GM23338 (cell line): ENCODE measurements around the gene UXS1. TPM values are rescaled to one million over a fixed set of nuclear protein-coding genes. Genes with fewer than 3 reads are reported as not detected.

Source experiments
- ATAC-seq: fragments of 200-7000 bp; cut with Tn5 transposase; 3 replicates; pipeline ENCODE4 v1.9.1; 2020
- DNase-seq: peaks from one replicate; pipeline ENCODE4 v3.0.0-alpha.2; 2015; ENCODE audit warnings: low spot score
- H2AFZ ChIP-seq: fragments of 200-600 bp; sonication (generic); 2 replicates; pipeline ENCODE4 v1.8.0; 2016; ENCODE audit warnings: antibody characterized with exemption, mild to moderate bottlenecking, moderate library complexity
- H3F3A ChIP-seq: fragments of 200-600 bp; sonication (generic); replicated peaks from 2 replicates; pipeline ENCODE4 v1.8.0; 2017; ENCODE audit warnings: antibody characterized with exemption, mixed run types, low read depth
- H3K27ac ChIP-seq: fragments of 200-600 bp; sonication (generic); 2 replicates; pipeline ENCODE4 v1.6.1; 2016; ENCODE audit warnings: low read depth
- H3K27me3 ChIP-seq: fragments of 200-600 bp; sonication (generic); 2 replicates; pipeline ENCODE4 v1.8.0; 2016; ENCODE audit warnings: mild to moderate bottlenecking, mixed run types, moderate library complexity; ENCODE audit not compliant: insufficient read depth
- H3K36me3 ChIP-seq: fragments of 200-600 bp; sonication (generic); 2 replicates; pipeline ENCODE4 v1.8.0; 2016; ENCODE audit warnings: mild to moderate bottlenecking; ENCODE audit not compliant: insufficient read depth
- H3K4me1 ChIP-seq: fragments of 200-600 bp; sonication (generic); 2 replicates; pipeline ENCODE4 v1.8.0; 2016; ENCODE audit warnings: mild to moderate bottlenecking, moderate library complexity; ENCODE audit not compliant: insufficient read depth
- H3K4me2 ChIP-seq: fragments of 200-600 bp; sonication (generic); 2 replicates; pipeline ENCODE4 v1.7.1; 2017; ENCODE audit warnings: mixed run types
- H3K4me3 ChIP-seq: fragments of 200-600 bp; sonication (generic); 2 replicates; pipeline ENCODE4 v1.6.1; 2016; ENCODE audit warnings: mixed run types
- H3K79me2 ChIP-seq: fragments of 200-600 bp; sonication (generic); replicated peaks from 2 replicates; pipeline ENCODE4 v1.8.0; 2017; ENCODE audit warnings: mild to moderate bottlenecking; ENCODE audit not compliant: insufficient read depth
- H3K9me2 ChIP-seq: fragments of 200-600 bp; sonication (generic); 2 replicates; pipeline ENCODE4 v1.8.0; 2017; ENCODE audit not compliant: insufficient read depth
- H4K20me1 ChIP-seq: fragments of 200-600 bp; sonication (generic); replicated peaks from 2 replicates; pipeline ENCODE4 v1.8.0; 2017; ENCODE audit warnings: mild to moderate bottlenecking; ENCODE audit not compliant: insufficient read depth
- H3K27ac Mint-ChIP-seq: 2 replicates; pipeline ENCODE4 v1.8.0; 2020; ENCODE audit warnings: inconsistent platforms, mild to moderate bottlenecking, moderate library complexity, mixed read lengths
- H3K27me3 Mint-ChIP-seq: 3 replicates; pipeline ENCODE4 v1.8.0; 2022; ENCODE audit warnings: low read depth, mild to moderate bottlenecking, moderate library complexity, mixed read lengths, inconsistent platforms; ENCODE audit not compliant: insufficient read depth, poor library complexity
- H3K36me3 Mint-ChIP-seq: 3 replicates; pipeline ENCODE4 v1.8.0; 2021; ENCODE audit warnings: low read depth, mild to moderate bottlenecking, inconsistent platforms, moderate library complexity, mixed read lengths
- H3K4me1 Mint-ChIP-seq: 3 replicates; pipeline ENCODE4 v1.8.0; 2020; ENCODE audit warnings: mild to moderate bottlenecking, inconsistent platforms, mixed read lengths
- H3K4me3 Mint-ChIP-seq: 3 replicates; pipeline ENCODE4 v1.8.0; 2021; ENCODE audit warnings: moderate library complexity, mild to moderate bottlenecking, inconsistent platforms, mixed read lengths
- H3K9me3 Mint-ChIP-seq: 3 replicates; pipeline ENCODE4 v1.8.0; 2020; ENCODE audit warnings: moderate library complexity, mild to moderate bottlenecking, inconsistent platforms, mixed read lengths
- CREB1 ChIP-seq: fragments of 250-450 bp; sonication (Bioruptor Pico); IDR thresholded peaks from 2 replicates; pipeline ENCODE4 v1.5.0; 2020; ENCODE audit warnings: low read depth, mild to moderate bottlenecking, moderate library complexity
- EZH2 ChIP-seq: fragments of 200-600 bp; sonication (generic); IDR thresholded peaks from one replicate; pipeline ENCODE4 v1.8.0; 2017; ENCODE audit warnings: antibody characterized with exemption, mild to moderate bottlenecking, low read depth; ENCODE audit not compliant: unreplicated experiment
- EZH2phosphoT487 ChIP-seq: fragments of 200-600 bp; sonication (generic); IDR thresholded peaks from one replicate; pipeline ENCODE4 v1.8.1; 2018; ENCODE audit warnings: antibody characterized with exemption; ENCODE audit not compliant: unreplicated experiment
- JUNB ChIP-seq: IDR thresholded peaks from one replicate; pipeline ENCODE4 v1.6.1; 2016; ENCODE audit warnings: antibody characterized with exemption; ENCODE audit not compliant: unreplicated experiment
- NANOG ChIP-seq: IDR thresholded peaks from 2 replicates; pipeline ENCODE4 v1.6.1; 2016; ENCODE audit warnings: antibody characterized with exemption, borderline replicate concordance
- POLR2AphosphoS5 ChIP-seq: IDR thresholded peaks from 2 replicates; pipeline ENCODE4 v1.6.1; 2016; ENCODE audit warnings: antibody characterized with exemption, low read depth
- REST ChIP-seq: IDR thresholded peaks from one replicate; pipeline ENCODE4 v1.6.1; 2018; ENCODE audit warnings: antibody characterized with exemption; ENCODE audit not compliant: unreplicated experiment
- ZNF114 ChIP-seq: fragments of 250-450 bp; sonication (Bioruptor Pico); IDR thresholded peaks from 2 replicates; pipeline ENCODE4 v1.5.0; 2020; ENCODE audit warnings: mild to moderate bottlenecking, moderate library complexity
- ZNF331 ChIP-seq: fragments of 250-450 bp; sonication (Bioruptor Pico); IDR thresholded peaks from 2 replicates; pipeline ENCODE4 v1.5.0; 2020; ENCODE audit warnings: low read depth, mild to moderate bottlenecking, moderate library complexity
- polyA plus RNA-seq: library from polyadenylated mRNA; unstranded; fragments of >200 nt; fragmentation: Nextera tagmentation; extraction: Ambion mirVana; gene quantifications from 2 replicates; pipeline ENCODE4 v1.2.1, GENCODE V29; 2016
- total RNA-seq: library from RNA; depleted of rRNA; stranded (reverse); fragments of >200 nt; shearing (Covaris generic); gene quantifications from 2 replicates; pipeline ENCODE4 v1.2.3, GENCODE V29; 2014
- TF ChIP-seq, protein P1 (sequence below): IDR thresholded peaks from 2 replicates; pipeline ENCODE4 v1.6.1; 2016; ENCODE audit warnings: antibody characterized with exemption
- TF ChIP-seq, protein P2 (sequence below), 2 experiments: fragments of 200-600 bp in 1 of 2; sonication (generic) in 1 of 2; conservative IDR thresholded peaks; 2 replicates each; pipeline versions ENCODE4 v1.5.1 to v1.6.1; 2016 to 2017; ENCODE audit warnings: antibody characterized with exemption in 2 of 2, low read depth in 2 of 2, mild to moderate bottlenecking in 2 of 2, moderate library complexity in 1 of 2

UXS1 gene
- total and polyA plus RNA-seq, 2 experiments from 2014 or later, result 48.7 to 131 TPM

DNA sequence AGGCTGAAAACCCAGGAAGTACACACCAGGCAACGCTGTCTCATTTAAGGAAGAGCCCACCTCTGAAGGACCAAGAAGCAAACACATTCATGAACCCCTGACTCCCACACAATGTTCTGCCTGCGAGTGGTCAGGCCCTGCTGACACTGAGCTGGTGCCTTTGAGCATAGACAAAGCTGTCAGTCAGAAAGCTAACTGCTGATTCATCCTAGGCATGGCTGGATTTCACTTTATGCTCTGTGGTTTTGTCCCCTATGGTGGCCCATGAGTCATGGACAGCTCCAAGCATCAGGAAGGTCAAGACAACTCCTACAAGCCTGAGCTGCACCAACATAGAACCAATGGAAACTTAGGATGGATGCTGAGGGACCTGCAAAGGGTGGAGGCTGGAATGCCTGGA is 78.9 kb downstream of the UXS1 start:
- H3K4me3 ChIP-seq, result no peak overlapping the region
- peaks cover 3% of the 10 kb centered on the region for H3K27me3 Mint-ChIP-seq
- TF ChIP-seq EZH2phosphoT487 (no peak), REST (no peak), NANOG (no peak), ZNF331 (CRISPR knock-in tag) (no peak)
- H3K79me2 ChIP-seq, result peaks cover 28% of the 10 kb centered on the region
- no peaks in the 10 kb centered on the region; the same call in 1 of the 2 replicates for H3K36me3 ChIP-seq
- no peak overlapping the region for H3K4me3 Mint-ChIP-seq
- peaks cover 11% of the 10 kb centered on the region for H4K20me1 ChIP-seq
- H3K9me3 Mint-ChIP-seq, result no peaks in the 10 kb centered on the region
- H3K27me3 ChIP-seq, result no peaks in the 10 kb centered on the region
- no peak for ATAC-seq
- no peaks in the 10 kb centered on the region for H3F3A ChIP-seq
- no peaks in the 10 kb centered on the region for H3K9me2 ChIP-seq
- no peak overlapping the region for H3K4me2 ChIP-seq
- DNase-seq, result no peak
- H3K4me1 ChIP-seq, result peaks cover 18% of the 10 kb centered on the region
- peaks cover 21% of the 10 kb centered on the region for H3K4me1 Mint-ChIP-seq
- no peak overlapping the region for H2AFZ ChIP-seq
- H3K36me3 Mint-ChIP-seq, result peaks cover 23% of the 10 kb centered on the region; the same call in 2 of the 3 replicates
- no peak overlapping the region for H3K27ac Mint-ChIP-seq
- H3K27ac ChIP-seq, result no peak overlapping the region

DNA sequence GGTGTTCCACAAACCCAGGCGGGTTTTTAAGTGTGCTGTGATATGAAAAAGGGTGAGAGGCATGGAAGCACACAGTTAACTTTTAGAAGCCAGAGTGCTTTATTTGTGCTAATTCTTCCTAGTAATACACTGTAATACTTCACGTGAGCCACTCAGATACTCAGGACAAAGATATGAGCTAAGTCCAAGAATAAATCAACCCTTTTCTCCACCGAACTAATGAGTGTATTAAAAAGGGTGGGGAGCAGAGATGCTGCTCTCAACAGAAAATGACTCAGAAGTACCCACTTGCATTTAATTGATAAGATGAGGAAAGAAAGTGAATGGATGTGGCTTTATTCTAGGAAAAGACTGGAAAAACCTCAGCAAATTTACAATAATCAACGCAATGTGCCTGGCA is 79.9 kb downstream of the UXS1 start:
- Histone ChIP-seq H3K4me2 (no peak overlapping the region), H2AFZ (no peak overlapping the region), H3K4me1 (peaks cover 14% of the 10 kb centered on the region), H3K27ac (no peak overlapping the region), H3K9me2 (no peaks in the 10 kb centered on the region), H4K20me1 (peaks cover 11% of the 10 kb centered on the region), H3K79me2 (peaks cover 20% of the 10 kb centered on the region), H3F3A (no peaks in the 10 kb centered on the region), H3K36me3 (no peaks in the 10 kb centered on the region; the same call in 1 of the 2 replicates), H3K4me3 (no peak overlapping the region), H3K27me3 (no peaks in the 10 kb centered on the region)
- TF ChIP-seq ZNF331 (CRISPR knock-in tag), result no peak
- TF ChIP-seq POLR2AphosphoS5, result no peak
- TF ChIP-seq NANOG, result no peak
- TF ChIP-seq JUNB, result no peak
- TF ChIP-seq ZNF114, result no peak
- TF ChIP-seq CREB1 (CRISPR knock-in tag), result no peak
- no peak for TF ChIP-seq EZH2
- no peak for TF ChIP-seq EZH2phosphoT487
- TF ChIP-seq, protein P1, sequence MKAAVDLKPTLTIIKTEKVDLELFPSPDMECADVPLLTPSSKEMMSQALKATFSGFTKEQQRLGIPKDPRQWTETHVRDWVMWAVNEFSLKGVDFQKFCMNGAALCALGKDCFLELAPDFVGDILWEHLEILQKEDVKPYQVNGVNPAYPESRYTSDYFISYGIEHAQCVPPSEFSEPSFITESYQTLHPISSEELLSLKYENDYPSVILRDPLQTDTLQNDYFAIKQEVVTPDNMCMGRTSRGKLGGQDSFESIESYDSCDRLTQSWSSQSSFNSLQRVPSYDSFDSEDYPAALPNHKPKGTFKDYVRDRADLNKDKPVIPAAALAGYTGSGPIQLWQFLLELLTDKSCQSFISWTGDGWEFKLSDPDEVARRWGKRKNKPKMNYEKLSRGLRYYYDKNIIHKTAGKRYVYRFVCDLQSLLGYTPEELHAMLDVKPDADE, result no peak
- TF ChIP-seq, protein P2, sequence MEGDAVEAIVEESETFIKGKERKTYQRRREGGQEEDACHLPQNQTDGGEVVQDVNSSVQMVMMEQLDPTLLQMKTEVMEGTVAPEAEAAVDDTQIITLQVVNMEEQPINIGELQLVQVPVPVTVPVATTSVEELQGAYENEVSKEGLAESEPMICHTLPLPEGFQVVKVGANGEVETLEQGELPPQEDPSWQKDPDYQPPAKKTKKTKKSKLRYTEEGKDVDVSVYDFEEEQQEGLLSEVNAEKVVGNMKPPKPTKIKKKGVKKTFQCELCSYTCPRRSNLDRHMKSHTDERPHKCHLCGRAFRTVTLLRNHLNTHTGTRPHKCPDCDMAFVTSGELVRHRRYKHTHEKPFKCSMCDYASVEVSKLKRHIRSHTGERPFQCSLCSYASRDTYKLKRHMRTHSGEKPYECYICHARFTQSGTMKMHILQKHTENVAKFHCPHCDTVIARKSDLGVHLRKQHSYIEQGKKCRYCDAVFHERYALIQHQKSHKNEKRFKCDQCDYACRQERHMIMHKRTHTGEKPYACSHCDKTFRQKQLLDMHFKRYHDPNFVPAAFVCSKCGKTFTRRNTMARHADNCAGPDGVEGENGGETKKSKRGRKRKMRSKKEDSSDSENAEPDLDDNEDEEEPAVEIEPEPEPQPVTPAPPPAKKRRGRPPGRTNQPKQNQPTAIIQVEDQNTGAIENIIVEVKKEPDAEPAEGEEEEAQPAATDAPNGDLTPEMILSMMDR (conservative IDR thresholded peaks at IDR 0.05; ENCODE audit: low read depth in 2 of 2), result no peak
- H3K9me3 Mint-ChIP-seq, result no peaks in the 10 kb centered on the region
- H3K36me3 Mint-ChIP-seq, result peaks cover 29% of the 10 kb centered on the region; the same call in 2 of the 3 replicates
- ATAC-seq (no peak), DNase-seq (no peak)
- H3K4me1 Mint-ChIP-seq, result peaks cover 14% of the 10 kb centered on the region
- no peak overlapping the region for H3K27ac Mint-ChIP-seq
- no peak overlapping the region for H3K4me3 Mint-ChIP-seq
- peaks cover 3% of the 10 kb centered on the region for H3K27me3 Mint-ChIP-seq
